ENCODE measurements around the gene POU4F1.

GRCh38 chr13:78608688-78609463 lies 5.5 kb upstream of the POU4F1 start:
- TF ChIP-seq CTCF (IDR thresholded peaks at IDR 0.05 in 4 of 5, conservative IDR thresholded peaks at IDR 0.05 in 1 of 5), result no peak
- no peak for TF ChIP-seq POLR2A (IDR thresholded peaks at IDR 0.05)

Measured in gastrocnemius medialis (tissue), 4 donors.